NCI-H2029 treated with DMSO at 0.1 percent for 48 hours (cell line): ENCODE data around the gene SOX21.
"Not testable (repeated sequence)": the region's sequence is repeated elsewhere in the genome, so short reads cannot be mapped to it uniquely, and the experiment has no call there.

Experiments used
- DNase-seq: peaks from one replicate; lab custom pipeline; 2025; lab: John Stamatoyannopoulos, UW

The SOX21 gene

GRCh38 chr13:94712287-94712811 is at the start of gene SOX21:
TSS of gene SOX21 (minus strand) at chr13:94712545. CDS start at chr13:94712049, 496 bp downstream.
- no peak for DNase-seq

DNA sequence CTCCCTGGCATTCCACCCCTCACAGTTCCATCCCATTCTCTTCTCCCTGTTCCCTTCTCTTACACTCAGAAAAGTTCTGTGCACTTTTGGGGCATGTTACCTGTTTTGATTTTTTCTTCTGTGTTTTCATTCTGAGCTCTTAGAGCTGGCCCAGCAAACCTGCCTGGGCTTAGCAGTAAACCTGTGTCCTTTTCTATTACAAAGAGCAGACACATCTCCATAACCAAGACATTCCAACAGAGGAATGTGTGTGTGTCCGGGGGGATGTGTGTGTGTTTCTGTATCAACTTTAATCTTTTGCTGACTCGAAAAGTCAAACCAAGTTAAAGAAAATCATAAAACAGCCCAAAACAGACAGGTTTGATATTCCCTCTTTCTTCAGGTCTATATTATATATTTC is 49.1 kb upstream of the SOX21 start:
- no peak for DNase-seq

DNA sequence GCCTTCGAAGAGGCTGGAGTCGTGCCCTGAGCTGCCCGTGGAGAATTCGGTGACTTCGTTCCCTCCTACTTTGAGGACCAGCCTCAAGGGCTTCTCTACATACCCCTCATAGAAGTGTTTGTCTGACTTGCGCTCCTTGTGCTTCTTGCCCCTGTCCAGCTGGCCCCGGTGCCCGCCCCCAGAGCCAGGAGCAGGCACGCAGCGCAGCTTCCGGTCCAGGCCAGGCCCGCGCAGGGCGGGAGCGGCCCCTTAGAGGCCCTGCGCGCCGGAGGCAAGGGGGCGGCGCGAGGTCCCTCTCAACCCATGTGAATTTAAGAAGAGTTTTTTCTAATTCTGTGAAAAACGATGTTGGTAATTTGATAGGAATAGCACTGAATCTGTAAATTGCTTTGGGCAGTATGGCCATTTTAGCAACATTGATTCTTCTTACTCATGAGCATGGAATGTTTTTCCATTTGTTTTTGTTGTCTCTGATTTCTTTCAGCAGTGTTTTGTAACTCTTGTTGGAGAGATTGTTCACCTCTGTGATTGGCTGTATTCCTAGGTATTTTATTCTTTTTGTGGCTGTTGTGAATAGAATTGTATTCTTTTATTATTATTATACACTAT is 46.9 kb upstream of the SOX21 start:
- DNase-seq = no peak

GRCh38 chr13:94758436-94758960 is 46.2 kb upstream of the SOX21 start:
- DNase-seq = no peak

DNA sequence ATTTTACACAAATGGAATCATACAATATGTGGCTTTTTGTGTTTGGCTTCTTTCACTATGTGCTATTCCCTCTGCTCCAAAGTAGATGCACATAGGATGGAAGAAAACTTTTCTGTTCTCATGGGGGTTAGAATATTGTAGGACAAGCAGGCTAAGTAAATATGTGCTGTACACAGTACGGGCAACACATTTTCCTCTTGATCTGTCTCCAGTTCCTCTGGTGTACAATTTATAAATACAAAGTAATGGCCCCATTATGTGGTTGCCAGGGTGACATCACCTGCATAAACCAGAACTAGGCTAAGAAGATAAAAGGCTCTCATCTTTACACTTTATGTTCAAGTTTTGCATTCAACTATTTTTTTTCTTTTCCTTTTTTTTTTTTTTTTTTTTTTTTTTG is 41.0 kb upstream of the SOX21 start:
- no peak for DNase-seq

DNA sequence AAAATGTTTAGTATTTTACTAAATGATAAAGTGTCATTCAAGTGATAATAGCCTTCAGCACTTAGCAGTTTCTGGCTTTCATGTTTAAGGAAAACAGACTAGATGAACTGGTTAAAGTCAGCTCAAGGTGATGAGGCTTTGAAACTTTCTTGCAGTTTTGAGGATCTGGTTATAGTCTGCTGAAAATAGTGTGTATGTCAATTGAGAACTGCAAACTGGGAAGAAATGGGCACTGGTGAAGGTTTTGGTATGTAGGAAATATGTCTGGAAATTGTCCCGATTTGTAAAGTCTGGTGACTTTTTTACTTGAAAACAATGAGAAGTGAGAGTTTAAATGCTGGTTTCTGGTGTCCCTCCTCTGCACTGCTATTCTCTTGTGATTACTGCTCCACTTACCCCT is 36.8 kb upstream of the SOX21 start:
- DNase-seq = no peak

DNA sequence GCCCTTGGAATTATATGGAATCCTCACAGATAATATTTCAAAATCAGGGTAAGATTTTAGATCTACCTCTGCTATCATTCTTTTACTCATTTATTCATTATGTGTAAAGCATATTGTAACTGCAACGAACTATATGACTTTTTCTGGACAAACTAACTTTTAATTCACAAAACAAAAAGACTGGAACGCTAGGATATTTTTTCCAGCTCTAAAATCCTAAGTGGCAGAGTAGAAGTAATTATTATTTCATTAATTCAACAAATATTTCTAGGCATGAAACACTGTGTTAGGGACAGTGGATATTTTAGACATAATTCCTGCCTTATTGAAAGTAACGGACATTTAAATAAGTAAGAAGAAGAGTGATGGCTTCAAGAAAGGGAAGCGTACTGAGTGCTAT is 26.9 kb upstream of the SOX21 start:
- DNase-seq = no peak

- DNase-seq = no peak
Observed at GRCh38 chr13:94731028-94731427, 18.7 kb upstream of the SOX21 start.

- not testable (repeated sequence) for DNase-seq
Observed at GRCh38 chr13:94729941-94730340, 17.6 kb upstream of the SOX21 start.

DNA sequence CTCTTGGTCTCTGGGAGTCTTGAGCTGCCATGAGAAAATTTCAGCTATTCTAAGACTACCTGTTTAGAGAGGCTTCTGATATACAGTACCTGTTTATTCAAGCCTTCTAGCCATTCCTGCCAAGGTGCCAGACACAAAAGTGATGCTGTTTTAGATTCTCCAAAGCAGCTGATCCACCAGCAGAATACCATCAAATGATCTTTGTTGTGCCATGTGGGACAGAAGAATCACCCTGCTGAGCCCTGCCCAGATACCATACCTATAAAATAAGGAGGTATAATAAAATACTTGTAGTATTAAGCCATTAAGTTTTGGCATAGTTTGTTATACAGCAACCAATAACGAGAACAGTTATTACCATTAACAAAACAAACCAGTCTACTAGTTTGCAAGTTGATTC is 14.1 kb upstream of the SOX21 start:
- no peak for DNase-seq

- no peak for DNase-seq
Observed at GRCh38 chr13:94722609-94723345, 10.4 kb upstream of the SOX21 start.

- DNase-seq = not testable (repeated sequence)
Observed at GRCh38 chr13:94718697-94719096, 6.4 kb upstream of the SOX21 start.

DNA sequence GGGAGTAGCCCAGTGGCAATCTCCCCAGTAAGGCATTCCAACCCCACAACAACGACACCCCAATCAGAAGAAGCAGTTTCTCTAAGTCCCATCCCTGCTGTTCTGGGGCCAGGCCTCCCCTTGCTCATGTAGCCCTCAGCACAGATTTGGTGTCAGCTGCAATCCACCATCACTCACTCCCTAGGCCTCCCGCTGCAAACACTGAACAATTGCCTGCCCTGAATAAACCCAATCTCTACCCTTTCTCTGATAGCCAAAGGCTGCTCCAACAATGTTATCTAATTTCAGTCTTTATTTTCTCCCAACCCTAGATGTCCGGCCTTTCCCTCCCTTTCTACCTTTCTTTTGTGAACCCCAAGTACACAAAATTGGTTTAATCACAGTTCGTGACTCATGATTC is 5.6 kb upstream of the SOX21 start:
- no peak for DNase-seq

DNA sequence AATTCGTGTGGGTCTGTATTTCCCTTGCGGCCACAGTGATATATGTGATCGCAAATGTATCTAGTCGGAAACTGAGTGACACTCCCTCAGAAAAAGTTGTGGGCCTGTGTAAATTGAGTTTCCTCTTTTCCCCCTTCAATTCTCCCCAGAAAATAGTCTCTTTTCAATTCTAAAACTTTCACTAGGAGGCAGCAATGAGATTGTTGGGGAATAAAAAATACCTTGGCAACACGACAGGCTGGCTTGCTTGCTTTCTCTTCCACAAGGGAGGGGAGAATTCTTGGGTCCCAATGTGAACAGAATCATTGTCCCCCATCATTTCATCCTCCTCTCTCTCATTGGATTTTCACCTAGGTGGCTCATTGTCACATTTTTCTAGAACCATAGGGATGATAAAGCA is 3.7 kb upstream of the SOX21 start:
- DNase-seq = no peak

- DNase-seq = no peak
Observed at GRCh38 chr13:94713561-94714182, 1.3 kb upstream of the SOX21 start.

DNA sequence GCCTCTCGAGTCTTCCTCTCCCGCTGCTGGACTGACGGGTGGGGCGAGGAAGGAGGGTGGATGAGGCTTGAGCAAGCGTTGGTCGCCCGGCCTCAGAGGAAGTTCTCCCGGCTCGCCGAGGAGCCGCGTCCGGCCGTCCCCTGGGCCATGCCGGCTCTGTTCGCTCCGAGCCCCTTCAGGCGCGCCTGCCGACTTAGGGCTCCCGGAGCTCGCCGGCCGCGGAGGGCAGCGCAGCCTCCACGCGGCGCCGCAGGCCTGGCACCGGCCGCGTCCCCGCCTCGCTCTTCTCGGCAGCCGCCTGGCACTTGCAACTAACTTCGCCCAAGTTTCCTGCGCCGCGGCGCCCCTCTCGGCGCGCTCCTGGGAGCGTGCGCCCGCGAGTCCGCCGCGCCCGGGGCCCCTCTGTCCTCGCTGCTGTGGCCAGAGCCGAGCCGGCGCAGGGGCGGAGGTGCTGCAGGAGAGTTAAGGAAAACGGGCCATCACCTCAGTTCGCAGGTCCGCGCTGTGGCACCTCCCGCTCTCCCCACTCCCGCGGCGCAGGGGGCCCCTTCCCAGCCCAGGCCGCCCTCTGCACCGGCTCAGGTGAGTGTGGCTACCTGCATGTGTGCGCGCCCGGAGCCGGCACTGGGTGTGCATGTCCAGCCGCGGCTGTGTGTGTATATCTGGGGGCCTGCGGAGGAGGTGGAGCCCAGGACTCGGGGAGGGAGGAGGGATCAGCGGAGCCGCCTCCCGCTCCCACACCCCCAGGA is 641 bp upstream of the SOX21 start:
- no peak for DNase-seq

- no peak for DNase-seq
Observed at GRCh38 chr13:94711561-94712286, 621 bp downstream of the SOX21 start.

- DNase-seq = no peak
Observed at GRCh38 chr13:94710881-94711560, 1.3 kb downstream of the SOX21 start.

GRCh38 chr13:94710065-94710781 is 2.1 kb downstream of the SOX21 start:
- DNase-seq = no peak
